Heart right ventricle (tissue), 16 donors: ENCODE results near the gene ARL8A. TPM values are rescaled to one million over a fixed set of nuclear protein-coding genes. Genes with fewer than 3 reads are reported as not detected.

ENCODE experiments used
- ATAC-seq, 8 donors: fragments of 200-7000 bp; cut with Tn5 transposase; one replicate each; pipeline ENCODE4 v1.9.1; 2020; ENCODE audit warnings: mild to moderate bottlenecking in 8 of 8, moderate library complexity in 8 of 8, moderate number of reproducible peaks in 1 of 8
- DNase-seq, 2 donors: peaks; one replicate each; pipeline ENCODE4 v3.0.0-alpha.2; 2020
- H3K27ac ChIP-seq, 10 donors: fragments of 200-600 bp; sonication (generic) in 2 of 10; one replicate each; pipeline versions ENCODE4 v1.5.0 to v1.8.0; 2020 to 2022; ENCODE audit warnings: mild to moderate bottlenecking in 3 of 10
- H3K27me3 ChIP-seq, 7 donors: fragments of 200-600 bp; one replicate each; pipeline ENCODE4 v1.8.0; 2021 to 2022; ENCODE audit warnings: mild to moderate bottlenecking in 2 of 7
- H3K36me3 ChIP-seq, 9 donors: fragments of 200-600 bp; sonication (generic) in 1 of 9; one replicate each; pipeline versions ENCODE4 v1.5.0 to v1.8.0; 2020 to 2022; ENCODE audit warnings: mild to moderate bottlenecking in 2 of 9
- H3K4me1 ChIP-seq, 9 donors: fragments of 200-600 bp; sonication (generic) in 1 of 9; one replicate each; pipeline versions ENCODE4 v1.5.0 to v1.8.0; 2020 to 2022; ENCODE audit warnings: mild to moderate bottlenecking in 4 of 9
- H3K4me3 ChIP-seq, 10 donors: fragments of 200-600 bp; sonication (generic) in 2 of 10; one replicate each; pipeline versions ENCODE4 v1.5.0 to v1.8.0; 2020 to 2022; ENCODE audit warnings: mild to moderate bottlenecking in 7 of 10, moderate library complexity in 2 of 10
- H3K9me3 ChIP-seq, 11 donors: fragments of 200-600 bp in 10 of 11; sonication (generic) in 2 of 11; one replicate each; pipeline versions ENCODE4 v1.5.0 to v1.8.0; 2013 to 2022; ENCODE audit warnings: mild to moderate bottlenecking in 2 of 11, control low read depth in 1 of 11, moderate library complexity in 1 of 11
- CTCF ChIP-seq, 9 donors: fragments of 200-600 bp; sonication (generic) in 2 of 9; IDR thresholded peaks; one replicate each; pipeline versions ENCODE4 v1.5.0 to v1.8.0; 2021 to 2022; ENCODE audit warnings: antibody characterized with exemption in 9 of 9, mild to moderate bottlenecking in 5 of 9, moderate library complexity in 1 of 9
- WGBS, 2 donors: extraction: QIAGEN DNeasy Blood & Tissue Kit; methylation state at CpG; one replicate each; pipeline ENCODE4 v1.1.7; 2013; ENCODE audit warnings: inconsistent platforms in 1 of 2; 5-methylcytosine and 5-hydroxymethylcytosine counted together
- intact Hi-C, 10 donors: fragments of 100-400 bp; cut with DNase I; formaldehyde crosslinking; loops; one replicate each; pipeline versions ENCODE4 v1.11.1 to v1.14.2; 2022
- polyA plus RNA-seq, 2 donors: library from polyadenylated mRNA; stranded (reverse); fragments of 200-250 nt; gene quantifications; one replicate each; pipeline ENCODE4 v1.2.3, GENCODE V29; 2013
- total RNA-seq, 10 donors: library from RNA; stranded (reverse); fragmentation: NEBNext Ultra II Directional in 3 of 10; extraction: Animal tissue kit (Norgen Biotek cat#: 25700) in 3 of 10; gene quantifications; one replicate each; pipeline versions ENCODE4 v1.2.1 to v1.2.4, GENCODE V29; 2021 to 2023
- donor health status: Arrhythmogenic right ventricular cardiomyopathy.
- donor health status: ischemic (EF 13 %, LVEDD 7.1; RV severe dilation, severe dysfunction).
- donor health status: healthy with polysubstance abuse.
- donor health status: DM: no; HTN: yes; CAD: no.
- donor health status: DM: no; HTN: no; CAD: no.
- donor health status: ischemic (EF 25% LVEDD 6.9; RV normal size, moderate dysfunction).
- donor health status: ischemic (EF 25% LVEDD 5.7; RV mildly dilated, moderate dysfunction).
- donor health status: healthy.
- donor health status: DM: yes; HTN: yes; CAD: no.
- donor health status: Ischemic cardiomyopathy.
- donor health status: ischemic (EF 35%, LVEDD 5.7; RV mildly dilated, moderate dysfunction).
- donor health status: nonischemic (EF 11% LVEDD 7.7; RV severe dilation, severe dysfunction).
- donor health status: DM: yes; HTN: yes; CAD: no.
- donor health status: PGD.
- donor health status: ischemic (EF 29% LVEDD 5.4; RV normal size, mild dysfunction).
- donor health status: nonischemic (EF 23%, LVEDD 6.1; RV moderate dilation, normal function).

The ARL8A gene
- total and polyA plus RNA-seq, 12 donors, result 21.5 to 92.7 (median 78.0) TPM

GRCh38 chr1:202133001-202133400 is 11.5 kb downstream of the ARL8A start:
- no peak for TF ChIP-seq CTCF (IDR thresholded peaks at IDR 0.05)
- 81 to 89% methylated on average over 14 of the region's 14 CpGs for WGBS, 2 donors
- intact Hi-C loops, result loop anchor here in 2 of 10 donors (5.0 to 10.0 kb wide), 2 partner anchors 126 to 238 kb away; no protein-coding TSS in a partner anchor

GRCh38 chr1:202131956-202132821 is 12.3 kb downstream of the ARL8A start:
- ATAC-seq (peak; percentile 61 to 84 (median 74)), DNase-seq (peak; percentile 58 to 64)
- Histone ChIP-seq H3K4me1 (peaks cover 4 to 41% (median 19%) of the 10 kb centered on the region in 9 donors), H3K4me3 (peak overlapping the region in 4 of 10 donors; percentile 2 to 25 (median 16)), H3K27ac (peak overlapping the region in 9 of 10 donors; percentile 57 to 81 (median 76)), H3K36me3 (peaks cover 0 to 54% (median 32%) of the 10 kb centered on the region in 9 donors), H3K27me3 (no peaks in the 10 kb centered on the region), H3K9me3 (no peaks in the 10 kb centered on the region)
- no peak for TF ChIP-seq CTCF (IDR thresholded peaks at IDR 0.05)
- WGBS, 2 donors, result 52 to 54% methylated on average over 12 of the region's 12 CpGs
- intact Hi-C loops, result loop anchor here in 2 of 10 donors (5.0 to 10.0 kb wide), 2 partner anchors 125 to 237 kb away; no protein-coding TSS in a partner anchor

More at GRCh38 chr1:202133001-202133400, 11.5 kb downstream of the ARL8A start:
- H3K36me3 ChIP-seq, result peaks cover 0 to 62% (median 38%) of the 10 kb centered on the region in 9 donors
- peak overlapping the region in 9 of 10 donors; percentile 57 to 81 (median 76) for H3K27ac ChIP-seq
- peak overlapping the region in 4 of 10 donors; percentile 2 to 25 (median 16) for H3K4me3 ChIP-seq
- ATAC-seq, result peak in 7 of 8 donors; percentile 3 to 28 (median 17)
- DNase-seq, result no peak
- H3K9me3 ChIP-seq, result no peaks in the 10 kb centered on the region
- no peaks in the 10 kb centered on the region for H3K27me3 ChIP-seq
- peaks cover 4 to 41% (median 19%) of the 10 kb centered on the region in 9 donors for H3K4me1 ChIP-seq

GRCh38 chr1:202130816-202131522 is 13.6 kb downstream of the ARL8A start:
- H3K27me3 ChIP-seq, result no peaks in the 10 kb centered on the region
- H3K27ac ChIP-seq, result no peak overlapping the region
- H3K4me3 ChIP-seq, result no peak overlapping the region
- H3K36me3 ChIP-seq, result peaks cover 0 to 41% (median 22%) of the 10 kb centered on the region in 9 donors
- intact Hi-C loops, result loop anchor here in 2 of 10 donors (5.0 to 10.0 kb wide), 2 partner anchors 124 to 236 kb away; no protein-coding TSS in a partner anchor
- 63 to 64% methylated on average over 8 to 9 of the region's 9 CpGs for WGBS, 2 donors
- H3K4me1 ChIP-seq, result peaks cover 4 to 41% (median 19%) of the 10 kb centered on the region in 9 donors
- ATAC-seq (no peak), DNase-seq (no peak)
- no peak for TF ChIP-seq CTCF (IDR thresholded peaks at IDR 0.05)
- no peaks in the 10 kb centered on the region for H3K9me3 ChIP-seq

- no peak overlapping the region for H3K27ac ChIP-seq
- no peaks in the 10 kb centered on the region for H3K27me3 ChIP-seq
- no peaks in the 10 kb centered on the region for H3K9me3 ChIP-seq
- H3K36me3 ChIP-seq, result peaks cover 0 to 35% (median 17%) of the 10 kb centered on the region in 9 donors
- peaks cover 4 to 41% (median 19%) of the 10 kb centered on the region in 9 donors for H3K4me1 ChIP-seq
- 60 to 69% methylated on average over 11 of the region's 11 CpGs for WGBS, 2 donors
- intact Hi-C loops, result loop anchor here in 2 of 10 donors (5.0 to 10.0 kb wide), 2 partner anchors 123 to 236 kb away; no protein-coding TSS in a partner anchor
- ATAC-seq (no peak), DNase-seq (no peak)
- no peak for TF ChIP-seq CTCF (IDR thresholded peaks at IDR 0.05)
- no peak overlapping the region for H3K4me3 ChIP-seq
Measured at GRCh38 chr1:202130297-202130721, 14.2 kb downstream of the ARL8A start.
